Measurements from ENCODE around the gene RPS29. TPM values are rescaled to one million over a fixed set of nuclear protein-coding genes. Genes with fewer than 3 reads are reported as not detected.
"Not testable (repeated sequence)": the region's sequence is repeated elsewhere in the genome, so short reads cannot be mapped to it uniquely, and the experiment has no call there.

Gene RPS29
- 2,033 and 2,075 TPM in 2 replicates for total RNA-seq

- intact Hi-C loops (cut with micrococcal nuclease) = loop anchor here (1.0 to 5.0 kb wide), 10 partner anchors 8 to 727 kb away; partner anchors contain the start of genes DMAC2L, L2HGDH, LRR1 and MGAT2
Observed at GRCh38 chr14:49585803-49586672, at the start of gene RPS29. RPS29 (minus strand) TSS chr14:49586380; CDS start chr14:49586346, 34 bp downstream.

- intact Hi-C loops (cut with micrococcal nuclease) = loop anchor here (1.0 to 5.0 kb wide), 11 partner anchors 14 to 898 kb away; partner anchors contain the start of genes KLHDC1, LRR1, MAP4K5 and MGAT2
Observed at GRCh38 chr14:49634547-49635334, 48.6 kb upstream of the RPS29 start, which contains the start of gene DNAAF2. DNAAF2 (minus strand) TSS chr14:49635244; CDS start chr14:49635149, 95 bp downstream.

GRCh38 chr14:49633640-49634546, 47.7 kb upstream of the RPS29 start:
- intact Hi-C loops (cut with micrococcal nuclease) = loop anchor here (1.0 to 5.0 kb wide), 9 partner anchors 14 to 899 kb away; partner anchors contain the start of genes KLHDC1, LRR1, MAP4K5 and MGAT2

- intact Hi-C loops (cut with micrococcal nuclease) = loop anchor here (5.0 to 10.0 kb wide), 2 partner anchors 378 to 691 kb away; partner anchors contain the start of genes DMAC2L and L2HGDH
Observed at GRCh38 chr14:49623941-49624839, 38.0 kb upstream of the RPS29 start.

GRCh38 chr14:49623387-49623786, 37.2 kb upstream of the RPS29 start:
- intact Hi-C loops (cut with micrococcal nuclease) = loop anchor here (5.0 to 10.0 kb wide), 2 partner anchors 379 to 691 kb away; partner anchors contain the start of genes DMAC2L and L2HGDH

GRCh38 chr14:49622022-49622607, 35.9 kb upstream of the RPS29 start:
- intact Hi-C loops (cut with micrococcal nuclease) = loop anchor here (5.0 to 10.0 kb wide), 2 partner anchors 380 to 693 kb away; partner anchors contain the start of genes DMAC2L and L2HGDH

- intact Hi-C loops (cut with micrococcal nuclease) = loop anchor here (5.0 to 10.0 kb wide), 2 partner anchors 381 to 694 kb away; partner anchors contain the start of genes DMAC2L and L2HGDH
Observed at GRCh38 chr14:49621114-49621881, 35.1 kb upstream of the RPS29 start.

GRCh38 chr14:49620182-49621113, 34.3 kb upstream of the RPS29 start, which contains the start of the genes MGAT2 and RPL36AL:
MGAT2 (plus strand) TSS chr14:49620799; CDS start chr14:49621269, 470 bp downstream.
RPL36AL (minus strand) TSS chr14:49620626; CDS start chr14:49619104, 1,522 bp downstream.
- intact Hi-C loops (cut with micrococcal nuclease) = loop anchor here (1.0 to 10.0 kb wide), 8 partner anchors 14 to 694 kb away; partner anchors contain the start of genes DMAC2L, KLHDC2, L2HGDH and LRR1

GRCh38 chr14:49619730-49620129, 33.5 kb upstream of the RPS29 start:
- intact Hi-C loops (cut with micrococcal nuclease) = loop anchor here (1.0 to 10.0 kb wide), 8 partner anchors 15 to 695 kb away; partner anchors contain the start of genes DMAC2L, KLHDC2, L2HGDH and LRR1

GRCh38 chr14:49619273-49619672, 33.1 kb upstream of the RPS29 start:
- intact Hi-C loops (cut with micrococcal nuclease) = not testable (repeated sequence)

GRCh38 chr14:49617852-49618519, 31.8 kb upstream of the RPS29 start:
- intact Hi-C loops (cut with micrococcal nuclease) = no loop called here

GRCh38 chr14:49615776-49616175, 29.6 kb upstream of the RPS29 start:
- intact Hi-C loops (cut with micrococcal nuclease) = no loop called here

GRCh38 chr14:49614196-49614595, 28.0 kb upstream of the RPS29 start:
- intact Hi-C loops (cut with micrococcal nuclease) = no loop called here

- intact Hi-C loops (cut with micrococcal nuclease) = no loop called here
Observed at GRCh38 chr14:49612671-49613070, 26.5 kb upstream of the RPS29 start.

- intact Hi-C loops (cut with micrococcal nuclease) = no loop called here
Observed at GRCh38 chr14:49612251-49612650, 26.1 kb upstream of the RPS29 start.

- intact Hi-C loops (cut with micrococcal nuclease) = no loop called here
Observed at GRCh38 chr14:49607583-49607982, 21.4 kb upstream of the RPS29 start.
